Medulla oblongata (tissue), 1 donor: ENCODE results near the gene FOXO3.

ENCODE experiments used
- DNase-seq: peaks from one replicate; pipeline ENCODE4 v3.0.0-alpha.2; 2015; ENCODE audit errors: extremely low spot score

Gene FOXO3

DNA sequence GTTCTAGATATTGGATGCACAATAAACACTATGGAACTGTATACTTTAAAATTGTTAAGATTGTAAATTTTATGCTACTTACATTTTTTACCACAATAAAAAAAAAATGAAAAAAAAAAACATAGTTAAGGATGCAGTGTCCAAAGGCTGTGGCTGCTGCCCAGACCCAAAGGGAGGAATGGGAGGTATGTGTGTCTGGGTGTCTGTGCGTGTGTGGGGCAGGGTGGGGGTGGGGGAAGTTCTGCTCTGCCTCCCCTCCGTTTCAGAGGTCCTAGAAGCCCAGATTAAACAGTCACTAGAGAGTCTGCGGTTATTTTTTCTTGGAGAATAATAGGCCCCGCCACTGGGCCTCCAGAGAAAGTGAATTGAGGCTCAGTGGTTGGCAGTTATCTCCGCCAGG is 151.1 kb downstream of the FOXO3 start:
- DNase-seq = no peak

DNA sequence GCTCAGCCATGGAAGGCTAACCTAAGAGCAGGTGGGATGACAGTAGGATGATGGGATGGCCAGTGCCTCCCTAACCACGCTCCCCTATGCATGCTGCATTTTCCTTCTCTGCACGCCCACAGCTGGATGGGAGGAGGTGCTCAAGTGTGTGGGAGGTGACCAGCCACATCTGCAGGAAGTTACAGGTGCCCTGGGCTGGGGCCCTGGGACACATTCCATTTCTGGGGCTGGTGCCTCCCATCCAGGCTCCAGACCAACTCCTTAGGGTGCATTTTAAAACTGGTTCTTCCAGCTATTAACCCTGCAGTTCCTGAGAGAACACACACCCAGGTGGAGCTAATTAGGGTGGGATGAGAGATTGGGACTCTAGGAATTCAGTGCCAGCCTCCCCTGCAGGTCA is 152.2 kb downstream of the FOXO3 start:
- DNase-seq = no peak

DNA sequence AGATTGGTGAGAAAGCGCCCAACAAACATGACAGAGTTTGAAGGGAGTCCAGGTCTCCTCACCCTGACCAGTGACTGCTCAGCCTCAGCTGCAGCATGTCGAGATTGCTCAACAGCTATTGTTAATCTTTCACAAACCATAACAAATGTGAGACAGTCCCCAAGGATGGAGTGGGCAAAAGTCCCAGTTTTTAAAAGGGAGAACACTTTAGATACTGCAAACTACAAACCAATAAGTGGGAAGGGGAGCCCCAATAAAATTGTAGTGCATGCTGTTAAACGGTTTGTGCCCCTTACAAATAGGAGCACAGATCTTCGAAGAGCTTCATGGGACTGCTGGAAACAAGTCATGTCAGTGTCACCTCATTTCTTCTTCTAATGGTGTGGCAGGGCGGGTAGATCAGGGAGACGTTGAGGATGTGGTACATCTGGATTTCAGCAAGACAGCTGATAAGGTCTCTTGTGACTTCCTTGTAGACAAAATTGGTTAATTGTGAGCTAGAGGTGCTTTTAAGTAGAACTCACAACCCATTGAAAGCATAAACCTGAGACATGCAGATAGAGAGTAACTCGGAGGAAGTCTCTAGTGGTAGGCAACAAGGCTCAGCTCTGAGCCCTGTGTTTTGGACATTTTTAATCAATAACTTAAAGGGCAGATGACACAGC is 153.5 kb downstream of the FOXO3 start:
- no peak for DNase-seq

DNA sequence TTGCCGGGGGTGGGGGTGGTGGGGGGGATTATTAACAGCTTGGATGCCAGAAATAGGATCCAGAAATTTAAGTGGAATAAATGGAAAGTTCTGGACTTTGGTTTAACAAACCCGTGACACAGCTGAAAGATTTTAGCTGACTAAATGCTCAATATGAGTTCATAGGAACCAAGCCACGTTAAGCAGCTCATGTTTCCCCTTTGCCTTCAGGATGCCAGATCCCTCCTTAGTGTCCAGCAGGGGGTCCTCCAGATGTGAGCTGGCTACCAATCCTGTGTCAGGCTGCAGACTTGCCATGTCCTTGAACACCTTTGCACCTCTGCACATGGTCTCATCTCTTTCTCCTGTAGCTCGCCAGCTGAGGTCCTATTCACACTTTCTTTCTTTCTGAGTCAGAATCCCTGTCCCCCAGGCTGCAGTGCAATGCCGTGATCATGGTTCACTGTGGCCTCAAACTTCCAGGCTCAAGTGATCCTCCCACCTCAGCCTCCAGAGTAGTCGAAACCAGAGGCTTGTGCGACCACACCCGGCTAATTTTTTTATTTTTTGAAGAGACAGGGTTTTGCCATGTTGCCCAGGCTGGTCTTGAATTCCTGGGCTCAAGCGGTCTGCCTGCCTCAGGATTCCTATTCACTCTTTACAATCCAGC is 154.2 kb downstream of the FOXO3 start:
- DNase-seq = no peak

DNA sequence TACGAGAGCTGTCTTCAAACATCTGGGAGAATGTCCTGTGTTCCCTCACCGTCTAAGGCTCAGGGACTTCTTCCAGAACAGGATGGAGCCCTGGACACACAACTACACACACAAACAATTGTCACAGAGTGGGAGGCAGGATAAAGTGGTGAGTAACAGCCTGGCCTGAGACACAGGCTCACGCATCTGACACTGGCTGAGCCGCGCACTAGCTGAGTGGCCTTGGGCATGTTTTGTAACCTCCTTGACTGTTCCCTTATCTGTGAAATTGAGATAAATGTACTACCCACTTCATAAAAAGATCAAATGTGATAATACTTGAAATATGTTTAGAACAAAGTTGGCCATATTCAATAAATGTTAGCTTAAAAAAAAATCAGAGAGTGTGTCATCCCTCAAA is 155.1 kb downstream of the FOXO3 start:
- no peak for DNase-seq

- no peak for DNase-seq
Measured at GRCh38 chr6:108716801-108717791, 156.4 kb downstream of the FOXO3 start.

DNA sequence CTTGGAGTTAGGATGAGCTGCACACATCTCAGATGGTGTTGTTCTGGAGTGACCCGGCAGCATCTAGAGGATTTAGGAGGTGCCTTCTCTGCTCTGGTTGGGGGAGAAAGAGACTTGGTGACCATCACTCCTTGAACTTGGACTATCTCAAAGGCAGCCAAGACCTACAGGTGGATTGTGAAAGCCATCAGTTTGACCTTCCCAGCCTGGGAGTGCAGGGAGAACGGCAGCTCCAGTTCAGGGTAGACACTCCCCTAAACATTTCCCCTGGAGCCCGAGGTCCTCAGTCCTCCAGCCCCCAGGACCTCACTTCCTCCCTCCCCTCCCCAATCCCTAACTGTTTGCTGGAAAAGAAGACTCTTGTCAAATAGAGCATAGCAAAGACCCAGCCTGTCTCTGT is 158.8 kb downstream of the FOXO3 start:
- DNase-seq = no peak

DNA sequence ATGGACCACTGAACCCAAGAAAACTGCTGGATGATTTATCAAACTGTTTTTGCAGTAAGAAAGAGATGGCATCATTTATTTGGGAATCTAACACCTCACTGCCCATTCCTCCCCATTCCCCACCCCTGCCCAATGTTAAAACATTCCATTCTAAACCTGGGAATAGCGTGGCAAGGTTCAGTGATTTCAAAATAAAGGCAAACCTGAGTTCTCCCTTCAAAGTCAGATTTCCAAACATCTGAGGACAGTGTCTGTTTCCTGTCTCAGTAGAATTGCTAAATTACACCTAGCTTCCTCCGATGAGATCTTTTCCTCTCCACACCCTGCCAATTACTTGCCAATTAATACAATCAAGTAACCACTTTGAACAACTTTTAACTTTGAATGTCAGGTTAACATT is 160.1 kb downstream of the FOXO3 start:
- no peak for DNase-seq

- no peak for DNase-seq
Measured at GRCh38 chr6:108721286-108721685, 160.6 kb downstream of the FOXO3 start.

DNA sequence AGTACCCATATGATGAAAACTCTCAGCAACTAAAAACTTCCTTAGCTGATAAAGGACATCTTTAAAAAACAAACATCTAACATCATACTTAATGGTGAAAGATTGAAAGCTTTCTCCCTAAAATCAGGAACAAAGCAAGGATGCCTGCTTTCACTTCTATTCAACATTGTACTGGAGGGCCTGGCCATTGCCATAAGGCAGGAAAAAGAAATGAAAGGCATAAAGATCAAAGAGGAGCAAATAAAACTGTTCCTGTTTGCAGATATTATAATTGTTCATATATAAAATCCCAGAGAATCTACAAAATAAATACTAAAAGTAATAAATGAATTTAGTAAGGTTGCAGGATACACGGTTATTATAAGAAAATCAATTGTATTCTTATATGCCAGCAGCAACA is 162.9 kb downstream of the FOXO3 start:
- no peak for DNase-seq

- no peak for DNase-seq
Measured at GRCh38 chr6:108726726-108727339, 166.1 kb downstream of the FOXO3 start.

DNA sequence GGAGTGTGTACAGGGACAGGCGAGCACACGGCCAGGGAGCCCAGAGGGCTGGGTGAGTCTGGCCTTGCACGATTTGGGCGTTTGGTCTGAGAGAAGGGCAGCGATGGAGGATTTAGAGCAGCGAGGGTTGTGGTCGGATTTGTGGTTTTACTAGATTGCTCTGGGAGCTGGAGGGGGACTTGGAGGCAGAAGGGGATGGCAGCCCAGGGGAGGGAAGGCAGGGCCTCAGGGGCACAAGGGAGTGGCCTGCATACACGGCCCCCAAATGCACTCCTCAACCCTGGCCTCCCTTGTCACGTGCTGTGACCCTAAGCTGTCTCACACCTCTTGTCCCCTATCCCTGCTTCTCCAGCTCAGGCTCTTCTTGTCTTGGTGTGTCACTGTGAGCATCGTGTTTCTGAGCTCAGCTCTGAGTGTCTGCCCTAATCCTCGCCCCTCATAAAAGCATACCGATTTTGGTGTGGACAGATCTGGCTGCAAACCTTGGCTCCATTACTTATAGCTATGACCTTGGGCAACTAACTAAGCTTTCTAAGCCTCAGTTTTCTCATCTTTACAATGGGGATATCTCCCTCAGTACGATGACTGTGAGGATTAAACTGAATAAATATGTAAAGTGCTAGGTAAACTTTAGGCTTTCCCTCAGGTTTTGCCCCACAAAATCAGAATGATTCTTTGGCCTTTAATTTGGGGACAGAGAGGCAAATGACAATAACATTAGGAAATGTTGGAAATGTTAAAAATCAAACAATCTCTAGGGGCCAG is 167.4 kb downstream of the FOXO3 start:
- DNase-seq = no peak

DNA sequence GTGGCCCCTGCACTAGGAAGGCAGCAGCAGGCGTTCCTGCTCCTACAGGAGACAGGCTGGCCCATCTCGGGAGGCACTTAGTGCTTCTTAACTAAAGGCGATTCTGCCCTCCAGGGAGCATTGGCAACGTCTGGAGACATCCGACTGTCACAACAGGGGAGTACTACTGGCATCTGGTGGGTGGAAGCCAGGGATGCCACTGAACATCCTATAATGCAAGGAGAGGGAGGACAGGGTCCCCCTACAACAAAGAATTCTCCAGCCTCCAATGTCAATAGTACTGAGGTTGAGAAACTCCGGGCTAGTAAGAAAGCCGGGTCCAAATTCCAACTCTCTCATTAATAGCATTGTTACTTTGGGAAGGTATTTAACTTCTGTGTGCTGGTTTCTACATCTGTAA is 168.1 kb downstream of the FOXO3 start:
- DNase-seq = no peak

GRCh38 chr6:108730635-108731515 is 170.2 kb downstream of the FOXO3 start:
- no peak for DNase-seq

DNA sequence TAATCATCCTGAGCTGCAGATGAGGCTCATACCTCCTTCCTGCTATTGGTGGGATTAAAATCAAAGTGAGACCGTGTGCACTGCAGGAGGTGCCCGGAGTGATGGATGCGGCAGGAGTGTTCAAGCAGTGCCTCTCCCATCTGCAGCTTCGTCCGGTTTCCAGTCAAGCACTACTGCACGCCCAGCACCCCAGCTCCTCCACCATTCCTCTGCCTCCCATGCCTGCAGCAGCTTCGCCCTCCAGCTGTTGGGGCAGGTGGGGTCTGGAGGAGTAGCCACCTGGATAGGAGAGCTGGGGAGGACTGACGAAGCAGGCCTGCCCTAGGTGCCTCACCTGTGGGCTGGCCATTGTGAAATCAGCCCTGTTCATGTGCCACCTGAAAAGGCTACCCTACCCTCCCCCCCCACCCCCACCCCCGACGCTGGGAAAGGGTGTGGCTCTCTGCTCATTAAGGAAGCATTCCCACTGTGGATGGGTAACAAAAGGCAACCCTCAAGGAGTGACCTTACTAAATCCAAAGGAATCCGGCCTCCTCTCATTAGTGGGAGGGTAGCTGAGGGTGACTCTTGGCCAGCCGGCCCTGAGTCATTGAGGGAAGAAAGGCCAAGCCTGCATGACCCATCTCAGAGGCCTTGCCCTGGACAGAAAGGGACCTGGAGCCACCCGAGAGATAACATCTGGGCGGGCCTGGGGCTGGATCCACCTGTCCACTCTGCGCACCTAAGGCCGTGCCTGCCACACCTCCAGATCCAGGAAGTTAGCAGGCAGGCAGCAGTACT is 171.6 kb downstream of the FOXO3 start:
- DNase-seq = no peak

DNA sequence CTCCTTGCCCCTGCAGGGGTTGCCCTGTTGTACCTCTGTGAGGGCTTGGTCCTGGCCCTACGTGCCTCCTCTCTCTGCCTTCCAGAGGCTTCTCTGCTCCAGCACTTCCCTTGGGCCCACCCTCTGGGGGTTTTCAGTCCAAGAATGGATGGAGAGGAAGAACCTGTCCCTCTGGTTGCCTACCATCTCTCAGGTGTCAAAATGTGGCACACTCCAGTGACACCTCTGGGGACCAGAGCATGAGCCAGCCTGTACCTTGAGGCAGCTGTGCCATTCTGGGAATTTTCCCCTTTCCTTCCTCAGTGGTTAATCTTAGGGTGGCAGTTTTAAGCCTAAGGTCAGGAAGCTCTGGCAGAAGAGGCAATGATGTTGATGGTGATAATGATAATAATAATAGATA is 172.3 kb downstream of the FOXO3 start:
- DNase-seq = no peak

DNA sequence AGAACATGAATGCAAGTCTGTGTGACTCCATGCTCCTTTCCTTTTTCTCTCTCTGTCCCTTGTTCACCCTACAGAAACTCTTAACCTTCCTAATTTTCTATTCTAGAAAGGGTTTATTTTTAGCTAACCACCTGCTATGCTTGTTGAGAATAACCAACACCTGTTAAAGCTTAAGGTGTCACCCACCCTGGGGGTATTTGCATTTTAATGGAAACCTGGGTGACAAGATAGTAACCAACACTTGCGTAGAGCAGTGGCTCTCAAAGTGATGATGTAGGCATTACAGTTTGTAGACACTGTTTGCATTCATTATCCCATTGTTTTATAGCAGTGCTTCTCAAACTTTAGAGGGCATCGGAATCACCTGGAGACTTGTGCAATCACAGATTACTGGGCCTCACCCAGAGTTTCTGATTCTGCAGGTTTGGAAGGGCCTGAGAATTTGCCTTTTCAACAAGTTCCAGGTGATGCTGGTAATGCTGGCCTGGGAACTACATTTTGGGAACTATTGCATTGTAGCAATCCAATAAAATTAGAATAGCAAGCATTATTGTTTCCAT is 173.1 kb downstream of the FOXO3 start:
- no peak for DNase-seq
